Measurements from ENCODE around the gene NUP35.

DNA sequence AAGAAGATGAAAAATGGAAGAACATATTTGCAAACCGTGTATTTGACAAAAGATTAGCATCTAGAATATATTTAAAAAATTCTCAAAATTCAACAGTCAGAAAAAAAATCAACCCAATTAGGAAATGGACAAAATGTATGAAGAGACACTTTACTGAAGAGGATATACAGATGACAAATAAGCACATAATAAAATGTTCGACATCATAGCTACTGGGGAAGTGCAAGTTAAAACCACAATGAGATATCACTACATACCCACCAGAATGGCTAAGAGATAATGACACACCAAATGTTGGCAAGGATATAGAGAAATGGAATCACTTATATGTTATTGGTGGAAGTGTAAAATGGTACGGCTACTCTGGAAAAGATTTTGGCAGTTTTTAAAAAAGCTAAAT lies 11.7 kb upstream of the NUP35 start:
- TF ChIP-seq POLR2A (IDR thresholded peaks at IDR 0.05; ENCODE audit: low read depth, low read length) (no peak), POLR2AphosphoS5 (IDR thresholded peaks at IDR 0.05; ENCODE audit: low read depth, low read length) (no peak)

Data from GM12892 (cell line).